Esophagus (tissue), 2 donors: ENCODE results near the gene MTUS2. TPM values are rescaled to one million over a fixed set of nuclear protein-coding genes. Genes with fewer than 3 reads are reported as not detected.

Source experiments
- H3K27ac ChIP-seq, 2 donors: one replicate each; pipeline ENCODE4 v1.5.1; 2013; ENCODE audit warnings: low read depth in 2 of 2, mild to moderate bottlenecking in 2 of 2, inconsistent platforms in 1 of 2, low read length in 1 of 2, moderate library complexity in 1 of 2
- H3K27me3 ChIP-seq, 2 donors: one replicate each; pipeline ENCODE4 v1.6.1; 2013; ENCODE audit warnings: low read length in 2 of 2, control low read depth in 1 of 2, mild to moderate bottlenecking in 1 of 2; ENCODE audit not compliant: insufficient read depth in 2 of 2, control insufficient read depth in 1 of 2
- H3K36me3 ChIP-seq, 2 donors: one replicate each; pipeline ENCODE4 v1.6.1; 2013; ENCODE audit warnings: low read length in 1 of 2; ENCODE audit not compliant: control insufficient read depth in 2 of 2, insufficient read depth in 2 of 2
- H3K4me1 ChIP-seq, 2 donors: one replicate each; pipeline ENCODE4 v1.6.1; 2013; ENCODE audit warnings: low read length in 1 of 2; ENCODE audit not compliant: control insufficient read depth in 2 of 2, insufficient read depth in 2 of 2
- H3K4me3 ChIP-seq, 2 donors: one replicate each; pipeline ENCODE4 v1.5.1; 2013; ENCODE audit warnings: low read length in 2 of 2, mild to moderate bottlenecking in 2 of 2, low read depth in 1 of 2, moderate library complexity in 1 of 2
- H3K9me3 ChIP-seq, 2 donors: one replicate each; pipeline ENCODE4 v1.6.1; 2013; ENCODE audit warnings: mild to moderate bottlenecking in 2 of 2, low read depth in 1 of 2, low read length in 1 of 2, moderate library complexity in 1 of 2; ENCODE audit not compliant: control insufficient read depth in 2 of 2, insufficient read depth in 1 of 2
- WGBS, 2 donors: extraction: QIAGEN DNeasy Blood & Tissue Kit; methylation state at CpG; one replicate each; pipeline ENCODE4 v1.1.7; 2013; 5-methylcytosine and 5-hydroxymethylcytosine counted together
- polyA plus RNA-seq, 2 donors: library from polyadenylated mRNA; stranded (reverse); fragments of 200-250 nt; gene quantifications; one replicate each; pipeline ENCODE4 v1.2.3, GENCODE V29; 2013
- donor health status: healthy with polysubstance abuse.
- donor health status: Bipolar disorder and iron deficiency.

Gene MTUS2
- polyA plus RNA-seq, 2 donors, result 0.20 to 0.33 TPM

DNA sequence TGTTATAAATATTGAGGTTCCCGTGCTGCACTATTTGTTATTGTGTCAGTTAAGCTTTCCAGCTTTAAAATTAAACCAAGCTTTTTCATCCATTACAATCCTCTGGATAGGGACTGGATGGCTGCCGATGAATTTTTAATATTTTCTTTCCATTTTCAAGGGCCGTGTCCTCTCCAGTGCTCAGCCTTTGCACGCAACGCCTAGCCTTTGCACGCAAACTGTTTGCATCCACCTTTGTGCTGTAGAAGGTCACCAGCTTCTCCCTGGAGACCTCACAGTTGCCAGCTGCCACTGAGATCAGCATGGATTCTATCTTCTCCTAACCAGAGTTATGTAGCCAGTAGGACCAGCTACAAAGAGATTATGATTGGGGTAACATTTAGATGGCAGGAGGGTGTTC, 534.9 kb downstream of the MTUS2 start:
- no peak overlapping the region for H3K4me3 ChIP-seq
- WGBS, 2 donors, result 78% methylated on average over 6 of the region's 6 CpGs
- H3K9me3 ChIP-seq, result no peaks in the 10 kb centered on the region
- H3K27ac ChIP-seq, result no peak overlapping the region
- H3K36me3 ChIP-seq, result no peaks in the 10 kb centered on the region
- H3K4me1 ChIP-seq, result no peaks in the 10 kb centered on the region
- H3K27me3 ChIP-seq, result no peaks in the 10 kb centered on the region

DNA sequence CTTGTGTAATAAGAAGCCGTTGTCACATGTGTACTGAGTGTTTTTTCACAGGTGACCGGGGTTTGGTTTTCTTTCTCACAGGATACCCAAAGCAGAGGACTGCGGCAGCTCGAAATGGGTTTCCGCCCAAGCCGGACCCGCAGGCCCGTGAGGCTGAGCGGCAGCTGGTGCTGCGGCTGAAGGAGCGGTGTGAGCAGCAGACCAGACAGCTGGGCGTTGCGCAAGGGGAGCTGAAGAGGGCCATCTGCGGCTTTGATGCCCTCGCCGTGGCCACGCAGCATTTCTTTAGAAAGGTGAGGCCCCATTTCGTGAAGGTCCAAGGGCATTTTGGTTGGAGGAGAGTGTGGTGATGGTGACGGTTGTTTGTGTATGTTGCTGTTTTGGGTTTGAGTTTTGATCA, 539.0 kb downstream of the MTUS2 start:
- Histone ChIP-seq H3K27ac (no peak overlapping the region), H3K4me1 (no peaks in the 10 kb centered on the region), H3K4me3 (no peak overlapping the region), H3K27me3 (peaks cover 0 to 1% of the 10 kb centered on the region in 2 donors), H3K36me3 (no peaks in the 10 kb centered on the region), H3K9me3 (no peaks in the 10 kb centered on the region)
- WGBS, 2 donors, result 94 to 95% methylated on average over 19 of the region's 19 CpGs

DNA sequence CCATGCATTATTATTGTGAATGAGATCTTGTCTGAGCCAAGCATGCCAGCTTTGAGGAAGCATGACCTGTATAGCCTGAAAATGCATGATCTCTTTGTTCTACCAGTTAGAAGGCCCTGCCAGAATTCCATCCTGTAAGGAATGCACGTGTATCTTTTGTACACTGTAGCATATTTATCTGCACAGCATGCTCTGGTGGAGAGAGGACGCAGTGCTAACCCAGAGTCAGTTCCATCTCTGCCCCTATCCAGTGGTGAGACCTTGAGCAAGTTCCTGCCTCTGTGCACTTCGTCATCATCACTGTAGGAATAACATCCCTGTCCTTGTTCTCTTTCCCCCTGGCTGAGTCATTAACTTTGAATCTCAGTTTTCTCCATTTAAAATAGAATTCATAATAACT, 541.6 kb downstream of the MTUS2 start:
- H3K4me3 ChIP-seq, result no peak overlapping the region
- no peaks in the 10 kb centered on the region for H3K36me3 ChIP-seq
- no peak overlapping the region for H3K27ac ChIP-seq
- 68 to 73% methylated on average over 3 of the region's 3 CpGs for WGBS, 2 donors
- H3K9me3 ChIP-seq, result no peaks in the 10 kb centered on the region
- H3K27me3 ChIP-seq, result peaks cover 0 to 3% of the 10 kb centered on the region in 2 donors
- H3K4me1 ChIP-seq, result no peaks in the 10 kb centered on the region

DNA sequence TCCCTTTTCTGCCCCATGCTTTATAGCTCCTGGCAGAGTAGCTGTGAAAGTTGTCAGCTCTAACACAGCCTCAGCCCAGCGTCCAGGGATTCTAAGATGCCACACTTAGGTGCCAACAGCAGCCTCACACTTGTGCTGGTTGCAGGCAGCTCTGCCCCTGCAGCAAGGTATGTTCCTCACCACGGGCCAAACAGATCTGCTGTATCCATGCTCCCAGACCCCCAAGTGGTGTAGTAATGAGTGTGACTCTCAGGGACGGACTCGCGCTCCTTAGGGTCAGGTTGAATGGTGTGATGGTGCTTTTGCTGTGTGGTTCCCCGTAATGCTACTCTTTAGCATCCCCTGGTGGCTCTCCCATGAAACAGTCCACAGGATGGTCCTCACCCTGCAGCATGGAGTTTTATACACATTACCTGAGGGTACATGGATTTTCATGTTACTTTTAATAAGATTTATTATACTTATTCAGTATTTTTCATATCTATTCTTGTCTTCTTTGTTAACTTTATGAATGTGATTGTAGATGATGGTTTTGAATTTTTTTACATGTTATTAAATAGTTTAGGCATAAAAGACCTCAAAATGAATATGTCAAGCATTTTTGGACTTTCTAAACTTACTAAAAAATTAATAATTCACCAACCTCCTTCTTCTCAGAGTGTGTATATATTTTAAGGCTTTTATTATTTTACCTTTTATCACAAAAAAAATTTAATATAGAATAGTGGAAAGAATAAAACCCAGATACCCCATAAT, 542.9 kb downstream of the MTUS2 start:
- Histone ChIP-seq H3K27me3 (peaks cover 0 to 3% of the 10 kb centered on the region in 2 donors), H3K36me3 (no peaks in the 10 kb centered on the region), H3K9me3 (no peaks in the 10 kb centered on the region), H3K27ac (no peak overlapping the region), H3K4me1 (no peaks in the 10 kb centered on the region), H3K4me3 (no peak overlapping the region)
- WGBS, 2 donors, result 7 to 12% methylated on average over 6 of the region's 6 CpGs

DNA sequence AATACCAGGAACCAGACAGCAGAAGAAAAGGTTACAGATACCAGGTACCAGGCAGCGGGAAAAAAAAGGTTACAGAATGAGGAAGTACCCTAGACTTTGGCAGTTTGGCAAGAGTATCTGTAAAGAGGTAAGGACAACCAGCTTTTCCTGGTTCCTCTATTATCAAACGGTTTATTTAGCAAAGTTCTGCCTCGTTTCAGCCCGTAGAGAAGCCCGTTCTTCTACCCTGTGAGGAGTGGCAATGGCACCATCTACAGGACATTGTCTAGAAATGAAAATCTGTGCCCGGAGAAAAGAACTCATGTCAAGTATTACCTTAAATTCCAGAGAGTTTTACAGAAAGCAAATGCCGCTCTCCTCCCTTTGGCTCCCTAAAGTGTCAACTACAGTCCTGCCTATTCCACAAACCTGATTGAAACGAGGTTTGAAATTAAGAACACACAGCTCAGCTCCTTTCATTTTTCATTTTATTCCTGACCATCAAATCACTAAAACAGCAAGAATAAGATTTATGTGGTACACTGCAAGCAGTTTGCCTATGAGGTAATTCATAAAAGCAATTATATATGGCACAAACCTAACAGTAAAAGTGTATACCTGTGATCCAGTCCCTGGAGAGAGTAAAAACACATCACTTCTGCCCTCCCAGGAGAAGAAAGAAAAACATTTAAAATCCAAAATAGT, 549.1 kb downstream of the MTUS2 start:
- 6 to 7% methylated on average over 8 of the region's 8 CpGs for WGBS, 2 donors
- no peaks in the 10 kb centered on the region for H3K9me3 ChIP-seq

DNA sequence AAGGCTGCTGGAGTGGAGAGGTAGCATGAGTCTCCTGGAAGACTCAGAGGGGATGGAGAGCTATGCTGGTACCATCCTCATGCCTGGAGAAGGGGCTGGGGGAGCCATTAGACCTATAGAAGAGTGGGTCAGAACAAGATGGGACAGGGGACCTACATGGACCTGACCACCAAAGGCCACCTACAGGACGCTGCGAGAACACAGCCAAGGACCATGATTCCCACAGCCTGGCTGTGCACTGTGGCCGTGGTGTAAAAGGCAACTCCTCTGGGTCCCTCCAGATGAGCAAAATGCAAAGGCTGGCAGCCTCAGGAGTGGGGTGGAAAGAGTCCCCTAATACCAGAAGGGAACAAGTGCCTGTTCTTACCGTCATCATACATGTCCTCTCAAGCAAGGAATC, 559.1 kb downstream of the MTUS2 start:
- Histone ChIP-seq H3K4me1 (no peaks in the 10 kb centered on the region), H3K9me3 (peaks cover 0 to 3% of the 10 kb centered on the region in 2 donors), H3K27me3 (no peaks in the 10 kb centered on the region), H3K27ac (no peak overlapping the region), H3K36me3 (no peaks in the 10 kb centered on the region), H3K4me3 (no peak overlapping the region)
- 88% methylated on average over 4 of the region's 4 CpGs for WGBS, 2 donors

More for the DNA sequence above, 549.1 kb downstream of the MTUS2 start:
- no peaks in the 10 kb centered on the region for H3K36me3 ChIP-seq
- no peaks in the 10 kb centered on the region for H3K4me1 ChIP-seq
- H3K4me3 ChIP-seq, result no peak overlapping the region
- no peak overlapping the region for H3K27ac ChIP-seq
- H3K27me3 ChIP-seq, result peaks cover 0 to 2% of the 10 kb centered on the region in 2 donors

DNA sequence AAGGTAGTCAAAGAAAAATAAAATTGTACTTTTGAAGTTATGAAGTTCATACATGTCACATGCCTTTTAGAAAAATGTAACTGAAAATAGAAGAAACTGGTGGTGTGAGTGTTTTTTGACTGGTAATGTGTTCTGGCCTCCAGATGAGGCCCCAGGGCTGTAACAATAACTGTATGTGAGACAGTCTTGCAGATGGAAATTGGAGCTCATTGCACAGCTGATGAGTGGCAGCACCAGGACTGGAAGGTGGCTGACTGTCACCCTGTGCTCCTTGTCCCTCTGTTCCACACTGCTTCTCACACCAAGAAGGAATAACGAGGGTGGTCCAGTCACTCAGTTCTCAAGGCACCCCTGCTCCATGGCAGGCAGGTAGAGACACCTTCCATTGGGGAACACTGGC, 559.7 kb downstream of the MTUS2 start:
- H3K4me1 ChIP-seq, result no peaks in the 10 kb centered on the region
- H3K4me3 ChIP-seq, result no peak overlapping the region
- H3K36me3 ChIP-seq, result no peaks in the 10 kb centered on the region
- H3K27me3 ChIP-seq, result no peaks in the 10 kb centered on the region
- H3K27ac ChIP-seq, result no peak overlapping the region
- H3K9me3 ChIP-seq, result peaks cover 0 to 3% of the 10 kb centered on the region in 2 donors
- WGBS, 2 donors, result 0 to 40% methylated on average over 1 of the region's 1 CpG

DNA sequence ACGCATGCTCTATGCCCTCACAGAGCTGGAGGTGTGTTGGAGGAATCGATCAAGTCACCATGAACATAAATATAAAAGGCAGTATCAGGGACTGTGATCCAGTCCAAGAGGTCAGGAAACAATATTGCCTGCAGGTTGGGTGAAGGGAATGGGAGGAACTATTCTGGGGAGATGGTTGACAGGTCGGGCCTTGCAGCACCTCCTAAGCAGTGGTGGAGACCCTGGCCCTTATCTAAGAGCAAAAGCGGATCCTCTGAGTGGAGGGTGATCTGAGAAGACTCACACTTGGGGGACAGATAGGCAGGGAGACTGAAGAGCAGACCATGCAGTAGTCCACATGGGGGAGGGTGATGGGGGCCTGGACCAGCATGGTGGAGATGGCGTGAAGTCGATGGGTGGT, 561.9 kb downstream of the MTUS2 start:
- Histone ChIP-seq H3K27me3 (no peaks in the 10 kb centered on the region), H3K9me3 (peaks cover 0 to 3% of the 10 kb centered on the region in 2 donors), H3K4me1 (no peaks in the 10 kb centered on the region), H3K4me3 (no peak overlapping the region), H3K36me3 (no peaks in the 10 kb centered on the region), H3K27ac (no peak overlapping the region)
- WGBS, 2 donors, result 93% methylated on average over 6 of the region's 6 CpGs

DNA sequence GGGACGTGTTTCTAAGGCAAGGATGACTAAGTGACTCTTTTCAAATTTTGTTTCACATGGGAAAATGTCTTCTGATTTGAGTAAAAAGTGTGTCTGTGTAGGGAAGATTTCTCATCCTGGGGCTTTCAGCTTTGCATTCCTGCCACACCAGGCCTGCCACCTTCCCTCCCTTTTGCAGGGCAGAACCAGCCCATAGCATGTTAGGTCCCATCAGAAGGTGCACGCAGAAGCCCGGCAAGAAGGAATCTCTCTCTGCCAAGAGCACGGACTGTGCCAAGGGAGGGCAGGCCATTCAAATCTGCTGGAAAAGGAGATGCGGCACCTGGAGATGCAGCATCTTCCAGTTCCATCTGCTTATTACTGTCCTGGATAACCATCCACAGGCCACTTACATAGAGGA, 563.3 kb downstream of the MTUS2 start:
- Histone ChIP-seq H3K27ac (no peak overlapping the region), H3K4me1 (no peaks in the 10 kb centered on the region), H3K36me3 (no peaks in the 10 kb centered on the region), H3K27me3 (no peaks in the 10 kb centered on the region), H3K4me3 (no peak overlapping the region), H3K9me3 (peaks cover 0 to under 1% of the 10 kb centered on the region in 2 donors)
- WGBS, 2 donors, result 47 to 62% methylated on average over 5 of the region's 5 CpGs

DNA sequence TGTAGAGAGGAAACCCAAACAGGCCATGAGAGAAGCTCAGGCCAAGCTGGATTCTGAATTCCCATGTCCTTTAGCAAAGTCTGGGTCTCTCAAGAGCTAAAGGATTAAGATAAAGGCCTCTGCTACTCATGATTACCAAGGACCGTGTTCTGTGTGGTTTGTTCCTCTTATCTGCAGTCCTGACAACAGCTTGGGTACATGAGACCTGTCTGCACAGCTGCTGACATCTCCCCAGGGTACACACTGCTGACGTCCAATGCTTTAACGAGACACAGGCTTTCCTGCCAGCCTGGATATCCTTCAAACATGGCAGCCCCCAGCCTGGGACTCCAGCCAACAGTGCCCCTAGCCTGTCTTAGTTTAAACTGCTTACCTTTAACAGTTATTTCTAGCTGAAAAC, 564.3 kb downstream of the MTUS2 start:
- H3K4me1 ChIP-seq, result no peaks in the 10 kb centered on the region
- no peak overlapping the region for H3K27ac ChIP-seq
- no peaks in the 10 kb centered on the region for H3K36me3 ChIP-seq
- no peaks in the 10 kb centered on the region for H3K9me3 ChIP-seq
- no peaks in the 10 kb centered on the region for H3K27me3 ChIP-seq
- no peak overlapping the region for H3K4me3 ChIP-seq
- WGBS, 2 donors, result 27 to 47% methylated on average over 3 of the region's 3 CpGs
